Esophagus squamous epithelium (tissue), 4 donors: Measurements from ENCODE around the gene MAPK12.

ENCODE experiments used
- POLR2A ChIP-seq, 4 donors: fragments of 450-650 bp; IDR thresholded peaks; one replicate each; pipeline ENCODE4 v1.6.1; 2017; ENCODE audit warnings: antibody characterized with exemption in 4 of 4, mild to moderate bottlenecking in 4 of 4, moderate library complexity in 3 of 4
- TF ChIP-seq, protein P1 (sequence below), 6 experiments: fragments of 450-650 bp in 4 of 6; fragments of 200-600 bp in 2 of 6; sonication (generic) in 2 of 6; IDR thresholded peaks; one replicate each; pipeline ENCODE4 v1.5.1; 2016 to 2019; ENCODE audit warnings: antibody characterized with exemption in 6 of 6, mild to moderate bottlenecking in 4 of 6, moderate library complexity in 4 of 6

GRCh38 chr22:50264946-50265669 is 3.6 kb upstream of the MAPK12 start:
- TF ChIP-seq, protein P1, sequence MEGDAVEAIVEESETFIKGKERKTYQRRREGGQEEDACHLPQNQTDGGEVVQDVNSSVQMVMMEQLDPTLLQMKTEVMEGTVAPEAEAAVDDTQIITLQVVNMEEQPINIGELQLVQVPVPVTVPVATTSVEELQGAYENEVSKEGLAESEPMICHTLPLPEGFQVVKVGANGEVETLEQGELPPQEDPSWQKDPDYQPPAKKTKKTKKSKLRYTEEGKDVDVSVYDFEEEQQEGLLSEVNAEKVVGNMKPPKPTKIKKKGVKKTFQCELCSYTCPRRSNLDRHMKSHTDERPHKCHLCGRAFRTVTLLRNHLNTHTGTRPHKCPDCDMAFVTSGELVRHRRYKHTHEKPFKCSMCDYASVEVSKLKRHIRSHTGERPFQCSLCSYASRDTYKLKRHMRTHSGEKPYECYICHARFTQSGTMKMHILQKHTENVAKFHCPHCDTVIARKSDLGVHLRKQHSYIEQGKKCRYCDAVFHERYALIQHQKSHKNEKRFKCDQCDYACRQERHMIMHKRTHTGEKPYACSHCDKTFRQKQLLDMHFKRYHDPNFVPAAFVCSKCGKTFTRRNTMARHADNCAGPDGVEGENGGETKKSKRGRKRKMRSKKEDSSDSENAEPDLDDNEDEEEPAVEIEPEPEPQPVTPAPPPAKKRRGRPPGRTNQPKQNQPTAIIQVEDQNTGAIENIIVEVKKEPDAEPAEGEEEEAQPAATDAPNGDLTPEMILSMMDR (IDR thresholded peaks at IDR 0.05) = no peak
- no peak for TF ChIP-seq POLR2A (IDR thresholded peaks at IDR 0.05)
